ENCODE data around the gene PRR23E. TPM values are rescaled to one million over a fixed set of nuclear protein-coding genes. Genes with fewer than 3 reads are reported as not detected.

The PRR23E gene
- total and polyA plus RNA-seq, 4 donors, result not detected

GRCh38 chr3:127210654-127210943 is 17.7 kb downstream of the PRR23E start:
- Histone ChIP-seq H3K27ac (ENCODE audit: low read depth in 1 of 2, low read length in 1 of 2) (no peak overlapping the region), H3K9ac (ENCODE audit: insufficient read depth in 1 of 2, low read length in 2 of 2) (no peak overlapping the region), H3K36me3 (ENCODE audit: control insufficient read depth in 4 of 4, insufficient read depth in 4 of 4, low read length in 4 of 4) (no peaks in the 10 kb centered on the region), H3K9me3 (ENCODE audit: control insufficient read depth in 4 of 4, insufficient read depth in 3 of 4, low read length in 3 of 4) (no peaks in the 10 kb centered on the region), H3K4me3 (no peak overlapping the region), H3K4me1 (ENCODE audit: control insufficient read depth in 5 of 5, insufficient read depth in 5 of 5, low read length in 5 of 5) (peaks cover 0 to 6% (median 0%) of the 10 kb centered on the region in 5 donors), H3K27me3 (ENCODE audit: control insufficient read depth in 3 of 3, insufficient read depth in 3 of 3, low read length in 2 of 3) (peaks cover 0 to 11% (median 0%) of the 10 kb centered on the region in 3 donors)
- 86 to 91% methylated on average over 7 of the region's 7 CpGs for WGBS, 2 donors
- TF ChIP-seq, protein P1, sequence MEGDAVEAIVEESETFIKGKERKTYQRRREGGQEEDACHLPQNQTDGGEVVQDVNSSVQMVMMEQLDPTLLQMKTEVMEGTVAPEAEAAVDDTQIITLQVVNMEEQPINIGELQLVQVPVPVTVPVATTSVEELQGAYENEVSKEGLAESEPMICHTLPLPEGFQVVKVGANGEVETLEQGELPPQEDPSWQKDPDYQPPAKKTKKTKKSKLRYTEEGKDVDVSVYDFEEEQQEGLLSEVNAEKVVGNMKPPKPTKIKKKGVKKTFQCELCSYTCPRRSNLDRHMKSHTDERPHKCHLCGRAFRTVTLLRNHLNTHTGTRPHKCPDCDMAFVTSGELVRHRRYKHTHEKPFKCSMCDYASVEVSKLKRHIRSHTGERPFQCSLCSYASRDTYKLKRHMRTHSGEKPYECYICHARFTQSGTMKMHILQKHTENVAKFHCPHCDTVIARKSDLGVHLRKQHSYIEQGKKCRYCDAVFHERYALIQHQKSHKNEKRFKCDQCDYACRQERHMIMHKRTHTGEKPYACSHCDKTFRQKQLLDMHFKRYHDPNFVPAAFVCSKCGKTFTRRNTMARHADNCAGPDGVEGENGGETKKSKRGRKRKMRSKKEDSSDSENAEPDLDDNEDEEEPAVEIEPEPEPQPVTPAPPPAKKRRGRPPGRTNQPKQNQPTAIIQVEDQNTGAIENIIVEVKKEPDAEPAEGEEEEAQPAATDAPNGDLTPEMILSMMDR (IDR thresholded peaks at IDR 0.05; ENCODE audit: control extremely low read depth, extremely low read depth), result no peak
- ATAC-seq (ENCODE audit: insufficient read depth, low FRiP score) (no peak), DNase-seq (no peak)

DNA sequence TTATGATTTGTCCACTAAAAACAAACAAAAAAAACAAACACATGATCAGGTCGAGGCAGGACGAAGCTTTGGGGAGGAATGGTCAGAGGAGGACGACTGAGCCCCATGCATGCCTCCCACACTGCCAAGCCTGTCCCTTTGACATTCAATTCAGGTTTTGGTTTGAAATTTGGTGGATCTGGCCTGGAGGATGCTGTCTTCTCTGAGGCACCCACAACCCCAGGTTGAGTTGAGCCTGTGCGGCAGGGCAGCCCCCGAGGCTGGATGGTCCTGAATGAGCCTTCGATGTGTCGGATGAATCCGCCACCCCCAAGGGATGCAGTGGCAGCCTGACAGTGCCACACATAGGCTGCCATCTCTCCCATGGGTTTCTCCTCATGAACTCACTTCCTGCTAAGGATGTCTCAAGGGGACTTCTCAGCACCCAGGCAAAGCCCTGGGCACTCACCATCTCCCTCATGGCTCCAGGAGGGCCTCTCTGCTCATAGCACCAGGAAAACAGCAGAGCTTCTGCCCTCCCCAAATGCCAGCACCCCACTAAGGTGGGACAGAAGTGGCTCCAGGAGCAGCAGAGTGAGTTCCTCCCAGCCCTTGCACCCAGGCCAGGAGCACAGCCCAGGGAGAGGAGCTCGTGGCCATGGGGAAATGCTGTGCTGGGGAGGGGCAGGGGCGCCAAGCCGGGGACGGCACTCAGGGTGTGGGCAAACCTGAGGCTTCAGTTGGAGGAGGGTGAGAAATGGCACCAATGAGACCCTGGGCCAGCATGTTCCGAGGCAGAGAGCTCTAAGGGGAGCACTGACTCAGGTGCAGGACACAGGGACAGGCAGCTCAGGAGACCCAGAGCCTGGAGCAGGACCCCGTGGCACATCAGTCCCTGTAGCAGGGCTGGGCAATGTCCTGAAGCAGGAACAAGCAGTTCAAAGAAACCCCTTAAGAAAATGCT is 18.5 kb downstream of the PRR23E start:
- no peak overlapping the region for H3K9ac ChIP-seq (ENCODE audit: insufficient read depth in 1 of 2, low read length in 2 of 2)
- H3K27me3 ChIP-seq (ENCODE audit: control insufficient read depth in 3 of 3, insufficient read depth in 3 of 3, low read length in 2 of 3), result peaks cover 0 to 13% (median 0%) of the 10 kb centered on the region in 3 donors
- H3K36me3 ChIP-seq (ENCODE audit: control insufficient read depth in 4 of 4, insufficient read depth in 4 of 4, low read length in 4 of 4), result no peaks in the 10 kb centered on the region
- DNase-seq (no peak), ATAC-seq (ENCODE audit: insufficient read depth, low FRiP score) (no peak)
- 83 to 88% methylated on average over 14 of the region's 14 CpGs for WGBS, 2 donors
- no peak overlapping the region for H3K27ac ChIP-seq (ENCODE audit: low read depth in 1 of 2, low read length in 1 of 2)
- no peaks in the 10 kb centered on the region for H3K9me3 ChIP-seq (ENCODE audit: control insufficient read depth in 4 of 4, insufficient read depth in 3 of 4, low read length in 3 of 4)
- TF ChIP-seq, protein P1 (IDR thresholded peaks at IDR 0.05; ENCODE audit: control extremely low read depth, extremely low read depth), result no peak
- H3K4me1 ChIP-seq (ENCODE audit: control insufficient read depth in 5 of 5, insufficient read depth in 5 of 5, low read length in 5 of 5), result peaks cover 0 to 5% (median 0%) of the 10 kb centered on the region in 5 donors
- H3K4me3 ChIP-seq, result no peak overlapping the region

GRCh38 chr3:127212231-127212630 is 19.3 kb downstream of the PRR23E start:
- Histone ChIP-seq H3K4me3 (no peak overlapping the region), H3K27me3 (ENCODE audit: control insufficient read depth in 3 of 3, insufficient read depth in 3 of 3, low read length in 2 of 3) (peaks cover 0 to 21% (median 0%) of the 10 kb centered on the region in 3 donors), H3K9ac (ENCODE audit: insufficient read depth in 1 of 2, low read length in 2 of 2) (no peak overlapping the region), H3K9me3 (ENCODE audit: control insufficient read depth in 4 of 4, insufficient read depth in 3 of 4, low read length in 3 of 4) (no peaks in the 10 kb centered on the region), H3K36me3 (ENCODE audit: control insufficient read depth in 4 of 4, insufficient read depth in 4 of 4, low read length in 4 of 4) (no peaks in the 10 kb centered on the region), H3K27ac (ENCODE audit: low read depth in 1 of 2, low read length in 1 of 2) (no peak overlapping the region), H3K4me1 (ENCODE audit: control insufficient read depth in 5 of 5, insufficient read depth in 5 of 5, low read length in 5 of 5) (peaks cover 0 to 3% (median 0%) of the 10 kb centered on the region in 5 donors)
- TF ChIP-seq, protein P1 (IDR thresholded peaks at IDR 0.05; ENCODE audit: control extremely low read depth, extremely low read depth), result no peak
- ATAC-seq (ENCODE audit: insufficient read depth, low FRiP score) (no peak), DNase-seq (no peak)
- 88 to 92% methylated on average over 3 of the region's 3 CpGs for WGBS, 2 donors
